Activated naive CD4-positive, alpha-beta T cell (primary cell): ENCODE data around the gene CCL27.

Experiments used
- DNase-seq, 4 experiments: peaks; one replicate each; lab custom pipeline; 2025; lab: John Stamatoyannopoulos, UW

Gene CCL27

GRCh38 chr9:34662526-34663302, at the start of gene CCL27:
TSS of gene CCL27 (minus strand) at chr9:34662657. CDS start at chr9:34662633, 24 bp downstream.
- no peak for DNase-seq

- DNase-seq, result no peak
Observed at GRCh38 chr9:34712140-34712539, 49.7 kb upstream of the CCL27 start.

GRCh38 chr9:34710023-34710422, 47.6 kb upstream of the CCL27 start, which contains the start of gene CCL21:
TSS of gene CCL21 (minus strand) at chr9:34710136. CDS start at chr9:34710066, 70 bp downstream.
- DNase-seq, result no peak

- no peak for DNase-seq
Observed at GRCh38 chr9:34709196-34709978, 46.9 kb upstream of the CCL27 start.

GRCh38 chr9:34707130-34707529, 44.7 kb upstream of the CCL27 start:
- no peak for DNase-seq

GRCh38 chr9:34701769-34702736, 39.6 kb upstream of the CCL27 start:
- DNase-seq, result peak; percentile 57 to 79 (median 68)

- peak; percentile 49 to 71 (median 61) for DNase-seq
Observed at GRCh38 chr9:34701023-34701768, 38.7 kb upstream of the CCL27 start.

GRCh38 chr9:34694811-34695210, 32.4 kb upstream of the CCL27 start:
- no peak for DNase-seq

- no peak for DNase-seq
Observed at GRCh38 chr9:34693560-34693959, 31.1 kb upstream of the CCL27 start.

- no peak for DNase-seq
Observed at GRCh38 chr9:34691936-34692315, 29.5 kb upstream of the CCL27 start.

GRCh38 chr9:34690983-34691935, 28.8 kb upstream of the CCL27 start, which contains the start of gene CCL19:
TSS of gene CCL19 (minus strand) at chr9:34691276. CDS start at chr9:34691139, 137 bp downstream.
- no peak for DNase-seq

GRCh38 chr9:34689512-34689911, 27.1 kb upstream of the CCL27 start:
- DNase-seq, result no peak

GRCh38 chr9:34689116-34689470, 26.6 kb upstream of the CCL27 start:
- DNase-seq, result no peak

- DNase-seq, result no peak
Observed at GRCh38 chr9:34688329-34689115, 26.1 kb upstream of the CCL27 start.

- no peak for DNase-seq
Observed at GRCh38 chr9:34687276-34688030, 25.0 kb upstream of the CCL27 start.

GRCh38 chr9:34686732-34687131, 24.3 kb upstream of the CCL27 start:
- DNase-seq, result no peak

- DNase-seq, result no peak
Observed at GRCh38 chr9:34686231-34686630, 23.8 kb upstream of the CCL27 start.

- DNase-seq, result no peak
Observed at GRCh38 chr9:34685591-34685990, 23.1 kb upstream of the CCL27 start.
